ENCODE measurements around the gene ELFN2. TPM values are rescaled to one million over a fixed set of nuclear protein-coding genes. Genes with fewer than 3 reads are reported as not detected.
A peak's percentile ranks its signal among the peaks of the same experiment; 100 is the strongest.

ELFN2 gene
- total RNA-seq, 1 donor from 2014 or later: 0.26 TPM

GRCh38 chr22:37352481-37352880 lies 74.8 kb downstream of the ELFN2 start:
- Histone ChIP-seq H3K36me3 (ENCODE audit: control insufficient read depth, insufficient read depth, low read length) (no peaks in the 10 kb centered on the region), H3K4me3 (ENCODE audit: low read depth, low read length) (no peak overlapping the region), H3K27me3 (ENCODE audit: control insufficient read depth, insufficient read depth, low read length) (no peaks in the 10 kb centered on the region)
- peak; percentile 28 for FAIRE-seq
- no peak for DNase-seq (ENCODE audit: low read depth)
- no peak for TF ChIP-seq CTCF (IDR thresholded peaks at IDR 0.05; ENCODE audit: insufficient read depth, low read length, severe bottlenecking)

GRCh38 chr22:37351232-37351631 lies 76.0 kb downstream of the ELFN2 start:
- DNase-seq (ENCODE audit: low read depth) (no peak), FAIRE-seq (no peak)

GRCh38 chr22:37349043-37349814 lies 78.0 kb downstream of the ELFN2 start:
- no peaks in the 10 kb centered on the region for H3K27me3 ChIP-seq (ENCODE audit: control insufficient read depth, insufficient read depth, low read length)
- TF ChIP-seq CTCF (IDR thresholded peaks at IDR 0.05; ENCODE audit: insufficient read depth, low read length, severe bottlenecking): no peak
- no peak for FAIRE-seq
- H3K36me3 ChIP-seq (ENCODE audit: control insufficient read depth, insufficient read depth, low read length): no peaks in the 10 kb centered on the region
- DNase-seq (ENCODE audit: low read depth): no peak
- H3K4me3 ChIP-seq (ENCODE audit: low read depth, low read length): no peak overlapping the region

More at GRCh38 chr22:37351232-37351631, 76.0 kb downstream of the ELFN2 start:
- no peaks in the 10 kb centered on the region for H3K27me3 ChIP-seq (ENCODE audit: control insufficient read depth, insufficient read depth, low read length)
- H3K4me3 ChIP-seq (ENCODE audit: low read depth, low read length): no peak overlapping the region
- no peak for TF ChIP-seq CTCF (IDR thresholded peaks at IDR 0.05; ENCODE audit: insufficient read depth, low read length, severe bottlenecking)
- H3K36me3 ChIP-seq (ENCODE audit: control insufficient read depth, insufficient read depth, low read length): no peaks in the 10 kb centered on the region

GRCh38 chr22:37346505-37346895 lies 80.8 kb downstream of the ELFN2 start:
- peaks cover 3% of the 10 kb centered on the region for H3K27me3 ChIP-seq (ENCODE audit: control insufficient read depth, insufficient read depth, low read length)
- H3K4me3 ChIP-seq (ENCODE audit: low read depth, low read length): no peak overlapping the region
- DNase-seq (ENCODE audit: low read depth) (no peak), FAIRE-seq (peak; percentile 76)
- no peak for TF ChIP-seq CTCF (IDR thresholded peaks at IDR 0.05; ENCODE audit: insufficient read depth, low read length, severe bottlenecking)
- H3K36me3 ChIP-seq (ENCODE audit: control insufficient read depth, insufficient read depth, low read length): no peaks in the 10 kb centered on the region

GRCh38 chr22:37345863-37346504 lies 81.3 kb downstream of the ELFN2 start:
- TF ChIP-seq CTCF (IDR thresholded peaks at IDR 0.05; ENCODE audit: insufficient read depth, low read length, severe bottlenecking): no peak
- Histone ChIP-seq H3K4me3 (ENCODE audit: low read depth, low read length) (no peak overlapping the region), H3K36me3 (ENCODE audit: control insufficient read depth, insufficient read depth, low read length) (no peaks in the 10 kb centered on the region), H3K27me3 (ENCODE audit: control insufficient read depth, insufficient read depth, low read length) (peaks cover 3% of the 10 kb centered on the region)
- peak; percentile 12 for DNase-seq (ENCODE audit: low read depth)
- FAIRE-seq: no peak

Data from bronchial epithelial cell (primary cell).